ENCODE results near the gene RNLS.

The RNLS gene

GRCh38 chr10:88536437-88536836 is 46.7 kb downstream of the RNLS start:
- DNase-seq (ENCODE audit: low read depth) = no peak

GRCh38 chr10:88534072-88534665 is 48.9 kb downstream of the RNLS start:
- no peak for DNase-seq (ENCODE audit: low read depth)
- TF ChIP-seq, protein P1, sequence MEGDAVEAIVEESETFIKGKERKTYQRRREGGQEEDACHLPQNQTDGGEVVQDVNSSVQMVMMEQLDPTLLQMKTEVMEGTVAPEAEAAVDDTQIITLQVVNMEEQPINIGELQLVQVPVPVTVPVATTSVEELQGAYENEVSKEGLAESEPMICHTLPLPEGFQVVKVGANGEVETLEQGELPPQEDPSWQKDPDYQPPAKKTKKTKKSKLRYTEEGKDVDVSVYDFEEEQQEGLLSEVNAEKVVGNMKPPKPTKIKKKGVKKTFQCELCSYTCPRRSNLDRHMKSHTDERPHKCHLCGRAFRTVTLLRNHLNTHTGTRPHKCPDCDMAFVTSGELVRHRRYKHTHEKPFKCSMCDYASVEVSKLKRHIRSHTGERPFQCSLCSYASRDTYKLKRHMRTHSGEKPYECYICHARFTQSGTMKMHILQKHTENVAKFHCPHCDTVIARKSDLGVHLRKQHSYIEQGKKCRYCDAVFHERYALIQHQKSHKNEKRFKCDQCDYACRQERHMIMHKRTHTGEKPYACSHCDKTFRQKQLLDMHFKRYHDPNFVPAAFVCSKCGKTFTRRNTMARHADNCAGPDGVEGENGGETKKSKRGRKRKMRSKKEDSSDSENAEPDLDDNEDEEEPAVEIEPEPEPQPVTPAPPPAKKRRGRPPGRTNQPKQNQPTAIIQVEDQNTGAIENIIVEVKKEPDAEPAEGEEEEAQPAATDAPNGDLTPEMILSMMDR (IDR thresholded peaks at IDR 0.05; ENCODE audit: control insufficient read depth, insufficient read depth, low read depth, low read length, missing control alignments) = no peak
- no peak overlapping the region for H3K4me3 ChIP-seq (ENCODE audit: control insufficient read depth, low read depth, low read length)

More at GRCh38 chr10:88536437-88536836, 46.7 kb downstream of the RNLS start:
- TF ChIP-seq, protein P1 (IDR thresholded peaks at IDR 0.05; ENCODE audit: control insufficient read depth, insufficient read depth, low read depth, low read length, missing control alignments) = no peak
- H3K4me3 ChIP-seq (ENCODE audit: control insufficient read depth, low read depth, low read length) = no peak overlapping the region

DNA sequence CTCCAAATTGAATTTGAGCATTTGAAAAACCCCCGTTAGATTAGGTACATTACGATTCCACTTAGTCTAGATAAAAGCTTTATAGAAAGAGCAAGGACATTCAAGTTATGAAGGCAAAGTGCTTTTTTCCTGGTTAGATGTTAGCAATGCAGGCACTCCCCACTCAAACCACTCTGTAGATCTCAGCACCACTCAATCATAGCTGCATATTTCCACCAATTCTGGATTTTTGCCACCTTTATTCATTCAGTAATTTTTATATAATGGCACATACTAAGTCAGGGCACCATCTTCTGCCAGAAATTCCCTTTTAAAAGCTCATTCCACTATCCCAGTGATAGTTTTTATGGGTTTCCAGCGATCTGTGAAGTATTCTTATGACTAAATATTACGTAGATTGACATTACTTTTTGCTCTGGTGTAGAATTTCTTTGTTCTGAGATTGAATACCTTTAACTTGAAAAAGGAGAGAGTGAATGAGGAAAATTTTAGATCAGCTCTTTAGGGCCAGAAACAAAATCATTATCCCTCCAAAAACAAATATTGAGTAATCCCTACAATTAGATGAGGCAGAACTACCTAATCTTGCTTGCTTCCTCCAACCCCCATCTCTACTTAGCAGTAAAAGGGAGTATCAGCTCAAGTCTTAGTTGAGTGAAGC is 51.6 kb downstream of the RNLS start:
- no peak for DNase-seq (ENCODE audit: low read depth)
- TF ChIP-seq, protein P1 (IDR thresholded peaks at IDR 0.05; ENCODE audit: control insufficient read depth, insufficient read depth, low read depth, low read length, missing control alignments) = no peak
- H3K4me3 ChIP-seq (ENCODE audit: control insufficient read depth, low read depth, low read length) = no peak overlapping the region

- no peak for DNase-seq (ENCODE audit: low read depth)
- no peak overlapping the region for H3K4me3 ChIP-seq (ENCODE audit: control insufficient read depth, low read depth, low read length)
- TF ChIP-seq, protein P1 (IDR thresholded peaks at IDR 0.05; ENCODE audit: control insufficient read depth, insufficient read depth, low read depth, low read length, missing control alignments) = no peak
Observed at GRCh38 chr10:88530629-88531391, 52.3 kb downstream of the RNLS start.

- TF ChIP-seq, protein P1 (IDR thresholded peaks at IDR 0.05; ENCODE audit: control insufficient read depth, insufficient read depth, low read depth, low read length, missing control alignments) = no peak
- no peak overlapping the region for H3K4me3 ChIP-seq (ENCODE audit: control insufficient read depth, low read depth, low read length)
- no peak for DNase-seq (ENCODE audit: low read depth)
Observed at GRCh38 chr10:88530093-88530492, 53.0 kb downstream of the RNLS start.

DNA sequence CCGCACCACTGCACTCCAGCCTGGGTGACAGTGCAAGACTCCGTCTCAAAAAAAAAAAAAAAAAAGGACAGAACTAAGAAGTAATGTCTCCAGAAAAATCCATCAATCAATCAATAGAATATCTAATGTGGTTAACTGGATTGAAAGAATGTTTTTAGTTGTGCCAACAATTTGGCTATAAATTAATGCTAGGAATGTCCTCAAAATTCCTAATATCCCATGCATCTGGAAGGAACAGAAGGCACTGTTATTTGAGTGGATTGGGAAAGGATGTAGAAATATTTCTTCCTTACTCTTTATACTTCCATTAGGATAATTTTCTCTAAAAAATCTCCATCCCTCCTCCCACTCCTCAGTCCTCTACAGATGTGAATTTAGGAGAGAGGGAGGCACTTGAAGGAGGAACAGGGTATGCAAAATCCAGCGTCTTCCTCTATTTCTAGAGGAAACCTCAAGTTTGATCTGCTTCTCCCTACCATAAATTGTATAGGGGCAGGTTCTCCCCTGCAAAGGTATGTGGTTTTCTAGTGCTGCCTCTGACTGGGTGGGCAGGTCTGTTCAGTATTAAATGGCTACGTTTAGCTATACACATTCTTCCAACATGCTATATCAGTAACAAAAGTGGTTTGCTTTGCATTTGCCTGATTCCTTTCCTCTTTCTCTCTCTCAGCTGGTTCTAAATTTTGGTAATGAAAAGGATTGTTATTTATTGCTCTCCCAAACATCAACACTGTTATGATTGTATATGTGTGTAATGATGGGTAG is 54.1 kb downstream of the RNLS start:
- H3K4me3 ChIP-seq (ENCODE audit: control insufficient read depth, low read depth, low read length) = no peak overlapping the region
- TF ChIP-seq, protein P1 (IDR thresholded peaks at IDR 0.05; ENCODE audit: control insufficient read depth, insufficient read depth, low read depth, low read length, missing control alignments) = no peak
- no peak for DNase-seq (ENCODE audit: low read depth)

Measured in AG09309 (cell line).